Muscle layer of duodenum (tissue), 2 donors: ENCODE data around the gene RAB25.
A peak's percentile ranks its signal among the peaks of the same experiment; 100 is the strongest.

Experiments
- H3K27ac ChIP-seq: one replicate; pipeline ENCODE4 v1.7.0; 2013; ENCODE audit warnings: mild to moderate bottlenecking, low read length
- H3K27me3 ChIP-seq: one replicate; pipeline ENCODE4 v1.7.0; 2013; ENCODE audit warnings: low read depth, mild to moderate bottlenecking, control low read depth, low read length
- H3K36me3 ChIP-seq, 2 donors: one replicate each; pipeline ENCODE4 v1.7.0; 2013; ENCODE audit warnings: low read length in 2 of 2, control low read depth in 1 of 2, mild to moderate bottlenecking in 1 of 2; ENCODE audit not compliant: insufficient read depth in 2 of 2, control insufficient read depth in 1 of 2
- H3K4me1 ChIP-seq, 2 donors: one replicate each; pipeline ENCODE4 v1.7.0; 2013; ENCODE audit warnings: low read length in 2 of 2, mild to moderate bottlenecking in 2 of 2, control low read depth in 1 of 2, moderate library complexity in 1 of 2; ENCODE audit not compliant: insufficient read depth in 2 of 2, control insufficient read depth in 1 of 2
- H3K4me3 ChIP-seq, 2 donors: one replicate each; pipeline ENCODE4 v1.7.0; 2013; ENCODE audit warnings: low read length in 2 of 2, low read depth in 1 of 2, mild to moderate bottlenecking in 1 of 2
- H3K9me3 ChIP-seq, 2 donors: one replicate each; pipeline ENCODE4 v1.7.0; 2013; ENCODE audit warnings: low read length in 2 of 2, control low read depth in 1 of 2, mild to moderate bottlenecking in 1 of 2; ENCODE audit not compliant: control insufficient read depth in 1 of 2
- donor health status: healthy.

RAB25 gene

GRCh38 chr1:156072251-156072650 lies 11.3 kb downstream of the RAB25 start:
- no peak overlapping the region for H3K4me3 ChIP-seq
- H3K9me3 ChIP-seq = no peaks in the 10 kb centered on the region
- H3K36me3 ChIP-seq = no peaks in the 10 kb centered on the region
- no peak overlapping the region for H3K27ac ChIP-seq
- no peaks in the 10 kb centered on the region for H3K27me3 ChIP-seq
- no peaks in the 10 kb centered on the region for H3K4me1 ChIP-seq

DNA sequence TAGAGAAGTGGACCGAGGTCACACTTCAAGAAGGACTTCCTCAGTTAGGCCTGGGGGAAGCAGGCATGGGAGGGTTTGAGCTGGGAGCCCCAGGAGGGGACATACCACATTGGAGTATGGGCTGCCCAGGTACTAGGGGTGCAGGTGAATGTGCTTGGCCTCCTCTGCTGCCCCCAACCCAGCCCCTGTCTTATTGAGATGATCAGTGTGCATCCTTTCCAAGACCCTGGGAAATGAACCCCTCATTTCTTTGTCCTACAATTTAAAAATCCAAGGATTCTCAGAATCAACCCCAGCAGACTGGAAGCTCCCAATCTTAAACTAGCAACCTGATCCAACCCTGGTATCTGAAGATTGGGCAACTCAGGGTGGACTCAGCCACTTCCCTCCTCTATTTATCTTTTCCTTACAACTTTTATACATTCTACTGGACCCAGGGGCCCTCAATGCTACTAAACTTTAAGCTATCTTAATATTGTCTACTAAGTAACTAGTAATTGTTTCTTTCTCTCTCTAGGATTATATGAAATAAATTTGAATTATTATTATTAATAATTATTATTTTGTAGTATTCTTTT lies 12.2 kb downstream of the RAB25 start:
- H3K4me1 ChIP-seq = no peaks in the 10 kb centered on the region
- H3K27me3 ChIP-seq = no peaks in the 10 kb centered on the region
- H3K9me3 ChIP-seq = no peaks in the 10 kb centered on the region
- no peak overlapping the region for H3K27ac ChIP-seq
- no peak overlapping the region for H3K4me3 ChIP-seq
- no peaks in the 10 kb centered on the region for H3K36me3 ChIP-seq

- Histone ChIP-seq H3K4me1 (no peaks in the 10 kb centered on the region), H3K36me3 (no peaks in the 10 kb centered on the region), H3K4me3 (no peak overlapping the region), H3K27ac (no peak overlapping the region), H3K9me3 (no peaks in the 10 kb centered on the region), H3K27me3 (no peaks in the 10 kb centered on the region)
Measured at GRCh38 chr1:156073740-156074139, 12.8 kb downstream of the RAB25 start.

GRCh38 chr1:156074661-156075060 lies 13.7 kb downstream of the RAB25 start:
- Histone ChIP-seq H3K4me1 (no peaks in the 10 kb centered on the region), H3K36me3 (no peaks in the 10 kb centered on the region), H3K4me3 (no peak overlapping the region), H3K27ac (no peak overlapping the region), H3K27me3 (no peaks in the 10 kb centered on the region), H3K9me3 (no peaks in the 10 kb centered on the region)

GRCh38 chr1:156075162-156075561 lies 14.2 kb downstream of the RAB25 start:
- Histone ChIP-seq H3K27me3 (no peaks in the 10 kb centered on the region), H3K36me3 (no peaks in the 10 kb centered on the region), H3K4me1 (no peaks in the 10 kb centered on the region), H3K27ac (no peak overlapping the region), H3K4me3 (no peak overlapping the region), H3K9me3 (no peaks in the 10 kb centered on the region)

DNA sequence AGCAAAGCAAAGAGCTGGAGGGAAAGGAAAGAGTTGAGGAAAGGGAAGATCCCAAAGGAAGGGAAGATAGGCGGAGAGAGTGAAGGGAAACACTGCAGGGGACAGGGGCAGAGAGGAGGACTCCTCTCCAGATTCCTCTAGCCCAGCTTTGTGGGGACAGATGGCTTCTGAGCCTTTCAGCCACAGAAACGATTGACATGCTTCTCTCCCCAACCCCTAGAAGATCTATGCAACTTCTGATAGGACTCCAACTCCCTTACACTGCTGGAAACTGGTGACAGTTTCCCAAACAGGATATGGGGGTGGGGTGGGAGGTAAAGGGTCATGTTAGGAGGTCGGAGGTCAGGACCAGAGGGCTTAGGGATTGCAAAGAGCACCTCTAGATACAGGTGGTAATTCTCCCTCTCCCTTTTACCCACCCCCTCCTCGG lies 14.8 kb downstream of the RAB25 start:
- Histone ChIP-seq H3K4me1 (no peaks in the 10 kb centered on the region), H3K4me3 (peak overlapping the region; percentile 44 to 56), H3K9me3 (no peaks in the 10 kb centered on the region), H3K27ac (no peak overlapping the region), H3K27me3 (no peaks in the 10 kb centered on the region), H3K36me3 (no peaks in the 10 kb centered on the region)

- H3K4me3 ChIP-seq = peak overlapping the region; percentile 44 to 56
- H3K4me1 ChIP-seq = peaks cover 0 to 5% of the 10 kb centered on the region in 2 donors
- peaks cover 4% of the 10 kb centered on the region for H3K27me3 ChIP-seq
- no peaks in the 10 kb centered on the region for H3K9me3 ChIP-seq
- H3K36me3 ChIP-seq = no peaks in the 10 kb centered on the region
- no peak overlapping the region for H3K27ac ChIP-seq
Measured at GRCh38 chr1:156076609-156077429, 15.9 kb downstream of the RAB25 start.

DNA sequence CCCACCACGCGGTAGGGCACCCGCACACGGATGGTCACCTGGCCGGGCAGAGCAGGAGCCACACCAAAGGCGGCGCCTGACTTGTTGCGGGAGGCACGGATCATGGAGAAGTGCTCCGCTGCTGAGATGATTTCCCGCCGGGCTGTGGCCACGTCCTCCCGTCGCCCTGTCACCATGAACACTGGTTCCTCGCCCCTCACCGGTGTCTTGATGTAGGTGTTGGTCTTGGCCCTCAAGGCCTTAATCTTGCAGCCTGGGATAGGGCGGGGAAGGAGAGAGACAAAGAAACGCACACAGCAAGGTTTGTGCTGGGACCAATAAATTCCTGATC lies 16.4 kb downstream of the RAB25 start:
- H3K36me3 ChIP-seq = no peaks in the 10 kb centered on the region
- no peak overlapping the region for H3K27ac ChIP-seq
- H3K27me3 ChIP-seq = peaks cover 4% of the 10 kb centered on the region
- peaks cover 0 to 10% of the 10 kb centered on the region in 2 donors for H3K4me1 ChIP-seq
- H3K9me3 ChIP-seq = no peaks in the 10 kb centered on the region
- H3K4me3 ChIP-seq = peak overlapping the region in 1 of 2 donors; percentile 56

- Histone ChIP-seq H3K4me3 (no peak overlapping the region), H3K27me3 (peaks cover 4% of the 10 kb centered on the region), H3K9me3 (no peaks in the 10 kb centered on the region), H3K4me1 (peaks cover 0 to 18% of the 10 kb centered on the region in 2 donors), H3K27ac (no peak overlapping the region), H3K36me3 (no peaks in the 10 kb centered on the region)
Measured at GRCh38 chr1:156078728-156079127, 17.8 kb downstream of the RAB25 start.

DNA sequence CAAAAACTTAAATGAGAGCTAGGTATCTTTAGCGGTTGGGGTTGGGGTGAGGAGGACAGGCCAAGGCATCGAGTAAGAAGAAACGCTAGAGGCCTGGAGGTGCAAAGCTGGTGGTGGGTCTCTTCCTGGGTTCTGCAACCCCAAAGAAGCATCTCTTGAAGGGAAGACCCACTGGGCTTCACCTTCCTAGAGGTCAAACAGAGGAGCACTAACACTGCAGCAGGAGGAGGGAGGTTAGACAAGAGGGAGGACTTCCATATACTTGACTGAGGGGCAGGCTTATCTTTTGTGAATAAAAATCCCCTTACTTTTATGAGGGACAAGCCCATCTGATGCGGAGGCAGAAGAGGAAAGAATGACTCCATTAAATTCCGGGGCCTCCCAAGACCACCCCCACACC lies 18.8 kb downstream of the RAB25 start:
- Histone ChIP-seq H3K4me3 (no peak overlapping the region), H3K27me3 (peaks cover 4% of the 10 kb centered on the region), H3K9me3 (no peaks in the 10 kb centered on the region), H3K4me1 (peaks cover 0 to 23% of the 10 kb centered on the region in 2 donors), H3K36me3 (no peaks in the 10 kb centered on the region), H3K27ac (no peak overlapping the region)

DNA sequence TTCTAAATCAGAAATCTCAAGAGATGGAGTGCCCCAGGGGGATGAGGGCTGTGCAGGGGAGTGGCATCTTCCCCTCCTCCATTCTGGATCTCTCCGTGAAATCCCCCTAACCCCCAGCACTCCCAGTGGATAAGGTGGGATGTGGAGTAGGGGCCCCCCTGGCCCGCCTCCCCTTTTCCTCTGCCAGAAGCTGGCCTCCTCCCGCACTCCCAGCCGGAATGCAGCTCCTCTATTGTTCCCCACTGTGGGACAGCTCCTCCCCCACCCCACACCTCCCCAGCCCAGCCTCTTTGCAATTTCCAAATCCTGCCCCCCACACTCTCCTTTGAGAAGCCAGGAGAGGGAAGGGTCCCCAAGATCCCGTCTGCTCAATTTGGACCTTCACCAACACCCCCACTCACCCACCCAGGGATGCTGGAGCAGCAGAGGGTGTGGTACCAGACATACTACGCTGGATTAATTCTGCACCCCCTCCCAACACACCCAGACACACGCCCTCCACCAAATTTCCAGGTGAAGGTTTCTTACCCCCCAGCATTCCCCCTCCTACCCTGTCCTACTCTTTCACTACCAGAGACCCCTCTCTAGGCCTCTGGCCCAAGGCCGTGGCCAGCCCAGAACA lies 19.4 kb downstream of the RAB25 start:
- H3K36me3 ChIP-seq = no peaks in the 10 kb centered on the region
- no peaks in the 10 kb centered on the region for H3K9me3 ChIP-seq
- peaks cover 4% of the 10 kb centered on the region for H3K27me3 ChIP-seq
- H3K4me3 ChIP-seq = no peak overlapping the region
- H3K4me1 ChIP-seq = peaks cover 0 to 23% of the 10 kb centered on the region in 2 donors
- H3K27ac ChIP-seq = no peak overlapping the region
